GM19043 (cell line): ENCODE measurements around the gene SRPRB.

ENCODE experiments used
- ATAC-seq: cut with Tn5 transposase; IDR thresholded peaks from one replicate; pipeline ENCODE4 v1.9.1; 2021; ENCODE audit warnings: low read depth; ENCODE audit not compliant: unreplicated experiment

Gene SRPRB, protein sequence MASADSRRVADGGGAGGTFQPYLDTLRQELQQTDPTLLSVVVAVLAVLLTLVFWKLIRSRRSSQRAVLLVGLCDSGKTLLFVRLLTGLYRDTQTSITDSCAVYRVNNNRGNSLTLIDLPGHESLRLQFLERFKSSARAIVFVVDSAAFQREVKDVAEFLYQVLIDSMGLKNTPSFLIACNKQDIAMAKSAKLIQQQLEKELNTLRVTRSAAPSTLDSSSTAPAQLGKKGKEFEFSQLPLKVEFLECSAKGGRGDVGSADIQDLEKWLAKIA

DNA sequence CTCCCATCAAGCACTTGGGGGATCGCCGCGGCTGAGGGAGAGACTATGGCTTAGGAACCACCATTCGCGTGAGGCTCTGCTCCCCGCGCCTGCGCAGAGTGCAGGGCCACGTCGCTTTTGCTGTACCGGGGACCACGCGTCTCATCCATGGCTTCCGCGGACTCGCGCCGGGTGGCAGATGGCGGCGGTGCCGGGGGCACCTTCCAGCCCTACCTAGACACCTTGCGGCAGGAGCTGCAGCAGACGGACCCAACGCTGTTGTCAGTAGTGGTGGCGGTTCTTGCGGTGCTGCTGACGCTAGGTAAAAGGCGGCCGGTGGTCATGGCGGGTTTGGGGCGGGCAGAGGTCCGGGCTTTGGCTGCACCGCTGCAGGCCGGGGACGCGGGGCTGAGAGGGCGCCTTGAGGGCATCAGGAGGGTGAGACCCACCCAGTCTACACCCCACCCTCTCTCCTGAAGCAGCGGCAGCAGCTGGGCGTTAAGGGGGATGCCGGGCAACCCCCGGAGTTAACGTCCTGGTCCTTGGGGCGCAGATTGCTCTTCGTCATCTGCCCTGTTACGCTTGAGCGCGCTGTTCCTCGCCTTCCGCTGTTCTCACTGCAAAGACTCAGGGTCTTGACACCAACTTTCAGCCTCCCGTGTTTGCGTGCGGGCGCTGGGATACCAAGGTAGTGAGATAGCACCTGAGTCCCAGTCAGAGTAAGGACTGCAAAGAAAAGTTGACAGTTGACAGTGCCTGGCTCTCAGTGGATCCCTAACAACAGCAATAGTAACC is at the start of gene SRPRB:
TSS of gene SRPRB (plus strand) at position 114 of the 774 bp plus-strand sequence. CDS start at position 148, 34 bp downstream.
- ATAC-seq = peak; percentile 98

DNA sequence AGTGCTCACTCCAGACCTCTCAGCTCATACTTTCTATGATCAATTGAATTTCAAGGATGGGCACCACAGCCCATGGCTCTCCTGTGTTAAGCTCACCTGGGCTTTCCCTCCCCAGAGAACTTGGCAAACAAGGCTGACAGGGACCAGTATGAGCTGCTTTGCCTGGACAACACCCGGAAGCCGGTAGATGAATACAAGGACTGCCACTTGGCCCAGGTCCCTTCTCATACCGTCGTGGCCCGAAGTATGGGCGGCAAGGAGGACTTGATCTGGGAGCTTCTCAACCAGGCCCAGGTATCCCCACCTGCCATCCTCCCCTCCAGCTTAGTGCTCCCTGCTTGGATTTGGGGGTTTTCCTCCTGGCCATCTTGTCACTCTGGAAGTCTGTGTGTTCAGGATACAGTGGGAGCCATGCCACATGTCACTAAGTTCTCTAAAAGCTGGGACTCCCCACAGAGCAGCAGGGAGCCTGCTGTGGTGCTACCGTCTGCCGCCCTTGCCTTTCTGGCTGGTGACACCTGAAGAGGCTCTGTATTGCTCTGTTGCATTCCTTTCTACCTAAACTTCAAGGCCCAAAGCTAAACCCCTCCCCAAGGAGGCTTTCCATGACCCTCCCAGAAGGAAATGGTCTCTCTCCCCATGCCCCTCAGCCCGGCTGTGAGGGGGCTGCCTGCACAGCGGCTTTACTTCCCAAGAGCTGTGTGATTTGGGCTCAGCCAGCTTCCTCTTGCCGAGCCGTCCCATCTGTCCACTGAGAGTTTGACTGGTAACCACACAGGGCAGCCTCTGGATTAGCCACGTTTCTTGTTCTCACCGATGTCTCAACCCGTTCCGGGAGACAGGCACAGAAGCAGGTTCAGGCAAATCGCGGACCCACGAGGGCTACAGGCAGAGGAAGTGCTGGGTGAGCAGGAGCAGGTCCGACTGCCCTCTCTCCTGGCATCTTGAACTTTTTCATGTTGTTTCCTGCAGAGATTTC is 48.6 kb upstream of the SRPRB start:
- ATAC-seq = no peak

DNA sequence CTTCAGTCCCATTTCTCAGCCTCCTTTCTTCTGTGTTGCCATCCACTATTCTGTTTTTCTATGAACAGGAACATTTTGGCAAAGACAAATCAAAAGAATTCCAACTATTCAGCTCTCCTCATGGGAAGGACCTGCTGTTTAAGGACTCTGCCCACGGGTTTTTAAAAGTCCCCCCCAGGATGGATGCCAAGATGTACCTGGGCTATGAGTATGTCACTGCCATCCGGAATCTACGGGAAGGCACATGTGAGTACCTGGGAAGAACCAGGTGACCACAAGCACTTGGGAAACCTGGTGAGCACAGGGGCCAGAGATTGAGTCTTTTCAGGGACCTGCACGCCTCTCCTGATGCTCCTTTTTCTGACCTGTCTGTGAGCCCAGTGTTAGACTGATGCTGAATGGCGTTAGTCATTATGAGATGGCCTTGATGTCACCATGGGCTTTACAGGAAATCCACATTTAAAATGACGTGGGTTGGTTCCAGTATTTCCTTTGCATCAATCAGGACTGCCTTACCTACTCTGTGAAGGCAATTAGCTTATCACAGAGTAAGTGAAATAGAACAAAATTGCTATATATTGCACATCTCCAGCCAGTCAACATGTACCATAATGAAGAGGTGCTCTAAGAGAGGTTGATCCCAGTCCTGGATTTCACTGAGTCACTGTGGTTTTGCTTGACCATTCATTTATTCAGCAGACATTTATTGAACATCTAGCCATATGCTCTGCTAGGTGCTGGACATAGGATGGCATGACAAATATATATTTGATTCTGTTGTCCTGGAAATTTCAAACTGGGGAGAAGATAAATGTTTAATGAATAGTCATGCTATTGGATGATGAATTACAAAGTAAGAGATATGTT is 47.7 kb upstream of the SRPRB start:
- no peak for ATAC-seq

DNA sequence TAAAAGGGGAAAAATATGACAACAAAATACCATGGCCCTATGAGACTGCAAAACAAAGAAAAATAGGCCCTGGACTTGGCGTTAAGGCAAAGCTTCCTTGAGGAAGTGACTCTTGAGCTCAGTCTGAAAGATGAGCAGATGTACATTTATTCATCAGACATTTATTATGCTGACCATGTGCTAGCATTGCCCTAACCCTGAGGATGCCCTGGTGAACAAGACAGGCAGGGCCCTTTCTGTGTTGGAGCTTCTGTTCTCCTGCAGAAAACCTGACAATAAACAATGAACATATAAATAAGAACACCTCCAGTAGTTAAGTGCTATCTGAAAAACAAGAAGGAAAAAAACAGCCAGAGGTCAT is 47.1 kb upstream of the SRPRB start:
- ATAC-seq = no peak

DNA sequence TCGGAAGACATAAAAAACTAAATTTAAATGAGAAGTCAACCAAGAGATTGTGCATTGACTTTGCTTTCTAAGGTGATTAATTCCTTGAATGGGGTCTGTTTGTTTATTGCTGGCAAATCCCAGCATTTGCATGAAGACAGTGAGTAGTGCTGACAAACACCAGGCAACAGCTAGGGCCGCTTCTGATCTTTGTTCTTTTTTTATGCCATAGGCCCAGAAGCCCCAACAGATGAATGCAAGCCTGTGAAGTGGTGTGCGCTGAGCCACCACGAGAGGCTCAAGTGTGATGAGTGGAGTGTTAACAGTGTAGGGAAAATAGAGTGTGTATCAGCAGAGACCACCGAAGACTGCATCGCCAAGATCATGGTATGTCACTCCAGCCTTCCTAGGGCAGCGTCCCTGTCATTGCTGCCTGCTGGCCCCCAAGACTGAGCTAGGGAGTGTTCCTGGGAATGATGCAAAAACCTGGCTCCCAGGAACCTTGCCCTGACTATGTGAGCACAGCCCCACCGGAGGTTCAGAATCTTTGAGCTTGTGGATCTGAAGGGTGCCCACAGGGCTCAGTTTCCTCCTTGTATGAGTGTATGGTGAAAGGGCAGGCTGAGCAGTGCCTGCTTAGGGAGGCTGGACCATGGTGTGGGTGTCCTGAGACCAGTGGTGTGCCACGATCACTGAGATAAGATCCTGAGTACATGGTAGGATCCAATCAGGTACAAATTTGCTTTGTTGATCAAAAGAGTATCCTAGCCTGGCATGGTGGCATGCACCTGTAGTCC is 46.5 kb upstream of the SRPRB start:
- no peak for ATAC-seq

DNA sequence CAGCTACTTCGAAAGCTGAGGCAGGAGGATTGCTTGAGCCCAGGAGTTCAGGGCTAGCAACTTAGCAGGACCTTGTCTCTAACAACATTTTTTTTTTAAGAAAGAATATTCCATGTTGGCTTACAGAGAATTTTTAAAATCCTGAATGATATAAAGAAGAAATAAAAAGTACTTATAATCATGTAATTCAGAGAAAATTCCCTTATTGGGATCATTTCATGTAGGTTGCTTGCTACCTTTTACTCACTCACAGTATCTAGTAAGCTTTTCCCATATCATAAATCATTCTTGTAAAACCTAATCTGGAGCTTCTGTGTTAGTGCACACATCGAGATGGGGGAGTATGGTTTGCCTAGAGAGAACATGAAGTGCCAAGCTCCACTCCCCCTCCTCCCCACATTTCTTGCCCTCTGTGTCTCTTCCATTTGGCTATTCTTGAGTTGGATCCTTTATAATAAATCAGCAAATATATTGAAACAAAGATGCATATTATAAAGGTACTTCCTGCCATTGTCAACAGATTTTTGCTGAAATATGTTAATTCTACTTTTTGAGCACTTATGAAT is 45.8 kb upstream of the SRPRB start:
- ATAC-seq = no peak

DNA sequence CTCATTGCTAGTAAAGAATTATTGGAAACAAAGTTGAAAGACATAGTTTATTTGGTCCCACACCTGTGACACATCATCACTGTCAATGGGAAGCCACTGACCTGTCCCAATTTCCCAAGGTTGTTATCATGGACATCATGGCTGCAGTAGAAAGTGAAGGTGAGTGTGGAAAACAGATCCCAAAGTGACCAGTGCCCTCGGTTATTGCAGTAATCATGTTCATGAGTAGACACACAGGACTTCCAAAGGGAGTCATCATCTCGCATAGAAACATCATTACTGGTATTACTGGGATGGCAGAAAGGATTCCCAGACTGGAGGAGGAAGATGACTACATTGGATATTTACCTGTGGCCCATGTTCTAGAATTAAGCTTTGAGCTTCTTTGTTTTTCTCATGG is 44.7 kb upstream of the SRPRB start:
- no peak for ATAC-seq

DNA sequence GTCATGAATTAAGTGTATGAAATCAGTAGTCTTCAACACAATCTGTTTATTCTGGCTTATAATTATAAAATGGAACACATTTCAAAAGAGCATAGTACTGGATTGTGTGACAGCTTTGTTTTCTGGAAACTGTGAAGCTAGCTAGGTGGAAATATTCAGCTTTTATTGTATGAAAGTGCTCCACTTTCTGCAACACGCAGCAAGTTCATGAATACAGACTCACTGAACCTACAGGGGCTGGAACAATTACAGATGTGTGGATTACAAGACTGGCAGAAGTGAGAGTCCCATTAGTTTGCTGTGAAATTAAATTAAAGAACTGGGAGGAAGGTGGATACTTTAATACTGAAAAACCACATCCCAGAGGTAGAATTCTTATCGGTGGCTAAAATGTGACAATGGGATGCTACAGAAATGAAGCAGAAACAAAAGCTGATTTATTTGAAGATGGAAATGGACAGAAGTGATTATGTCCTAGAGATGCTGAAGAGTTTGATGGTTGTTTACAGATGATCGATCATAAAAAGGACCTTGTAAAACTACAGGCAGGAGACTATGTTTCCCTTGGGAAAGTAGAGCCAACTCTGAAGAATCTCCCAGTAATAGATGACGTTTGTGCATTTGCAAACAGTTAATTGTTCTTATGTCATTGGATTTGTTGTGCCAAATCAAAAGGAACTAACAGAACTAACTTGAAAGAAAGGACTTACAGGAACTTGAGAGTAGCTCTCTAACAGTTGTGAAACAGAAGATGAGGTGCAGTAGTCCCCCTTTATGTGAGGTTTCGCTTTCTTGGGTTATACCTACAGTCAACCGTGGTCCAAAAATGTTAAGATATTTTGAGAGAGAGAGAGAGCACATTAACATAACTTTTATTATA is 43.8 kb upstream of the SRPRB start:
- no peak for ATAC-seq

DNA sequence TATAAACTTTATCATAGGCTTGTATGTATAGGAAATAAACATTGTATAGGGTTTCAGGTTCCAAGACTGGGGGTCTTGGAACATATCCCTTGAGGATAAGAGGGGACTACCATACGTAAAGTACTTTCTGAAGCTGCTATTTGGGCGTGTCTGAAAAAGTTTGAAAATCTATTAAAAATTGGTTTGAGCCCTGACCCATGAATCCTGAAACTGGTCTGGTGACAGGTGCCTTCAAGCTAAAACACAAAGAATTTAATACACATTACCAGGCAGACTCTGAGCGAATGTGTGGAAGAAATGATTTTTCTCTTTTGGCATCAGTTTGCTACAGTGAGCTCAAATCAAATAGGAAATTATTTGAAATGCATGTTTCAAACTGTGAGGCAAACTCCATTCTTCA is 43.1 kb upstream of the SRPRB start:
- no peak for ATAC-seq

DNA sequence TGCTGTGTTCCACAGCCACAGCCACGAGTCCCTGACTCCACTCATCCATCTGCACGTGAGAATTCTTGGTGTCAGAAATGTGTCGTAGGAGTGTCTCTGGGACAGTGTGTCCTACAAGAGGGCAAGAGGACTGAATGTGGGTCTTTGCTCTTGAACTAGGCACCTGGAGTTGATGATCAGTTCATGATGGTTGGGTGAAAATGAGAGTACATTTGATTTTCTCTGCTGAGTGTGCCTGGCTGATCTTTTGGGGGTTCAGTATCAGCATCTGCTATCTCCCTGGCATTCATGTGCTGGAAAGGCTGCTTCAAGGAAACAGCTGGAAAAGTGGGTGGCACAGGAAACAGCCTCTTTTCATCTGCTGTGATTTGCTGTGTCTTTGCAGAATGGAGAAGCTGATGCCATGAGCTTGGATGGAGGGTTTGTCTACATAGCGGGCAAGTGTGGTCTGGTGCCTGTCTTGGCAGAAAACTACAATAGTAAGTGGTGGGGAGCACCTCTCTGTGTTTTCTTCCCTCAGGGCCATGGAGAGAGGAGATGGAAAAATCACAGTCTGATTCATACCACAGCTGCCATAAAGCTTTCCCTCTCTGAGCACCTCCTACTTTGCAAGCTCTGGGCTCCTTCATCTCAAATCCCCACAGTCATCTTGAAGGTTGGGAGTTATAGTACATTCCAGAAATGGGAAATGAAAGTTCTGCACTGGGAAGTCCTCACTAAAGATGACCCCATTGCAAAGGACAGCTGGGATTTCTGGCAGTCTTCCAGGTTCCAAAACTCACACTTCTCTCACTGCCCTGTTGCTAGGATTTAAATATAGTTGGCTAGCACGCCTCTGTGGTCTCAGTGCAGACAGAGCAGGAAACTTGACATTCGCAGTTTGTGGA is 41.6 kb upstream of the SRPRB start:
- ATAC-seq = no peak

DNA sequence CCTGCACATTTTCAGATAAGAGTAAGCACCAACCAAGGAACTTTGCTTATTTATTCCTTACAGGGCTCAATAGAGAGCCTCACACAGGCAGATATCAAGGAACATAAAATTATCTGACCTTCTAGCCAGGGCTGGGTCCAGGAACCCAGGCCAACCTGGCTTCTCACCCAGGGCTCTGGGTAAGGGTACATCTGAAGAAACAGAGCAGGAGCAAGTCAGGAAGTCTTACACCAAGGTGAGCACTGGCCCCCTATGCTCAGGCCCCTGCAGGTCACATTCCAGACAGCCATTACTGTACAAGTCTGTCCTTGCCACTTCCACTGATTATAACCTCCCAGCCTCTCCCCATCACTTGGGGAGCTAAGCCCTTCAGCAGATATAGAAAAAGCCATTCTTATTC is 40.4 kb upstream of the SRPRB start:
- ATAC-seq = no peak

DNA sequence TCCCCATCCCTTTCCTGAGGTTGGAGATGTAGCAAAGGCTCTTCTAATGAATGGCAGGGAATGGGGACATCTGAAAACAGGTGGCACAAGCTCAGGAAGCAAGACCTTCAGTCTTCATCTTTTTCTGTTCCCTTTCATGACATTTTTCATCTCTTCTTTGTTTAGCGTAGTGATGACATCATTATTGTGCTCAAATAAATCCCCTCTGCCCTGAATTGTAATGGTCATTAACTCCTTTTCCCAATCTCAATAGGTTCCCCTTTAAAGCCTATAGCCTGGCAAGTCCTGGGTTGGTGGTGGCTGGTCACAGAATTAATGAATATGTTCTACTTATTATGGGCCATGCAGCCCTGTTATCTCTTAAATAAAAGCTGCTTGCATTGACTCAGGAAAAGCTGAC is 38.0 kb upstream of the SRPRB start:
- ATAC-seq = no peak

DNA sequence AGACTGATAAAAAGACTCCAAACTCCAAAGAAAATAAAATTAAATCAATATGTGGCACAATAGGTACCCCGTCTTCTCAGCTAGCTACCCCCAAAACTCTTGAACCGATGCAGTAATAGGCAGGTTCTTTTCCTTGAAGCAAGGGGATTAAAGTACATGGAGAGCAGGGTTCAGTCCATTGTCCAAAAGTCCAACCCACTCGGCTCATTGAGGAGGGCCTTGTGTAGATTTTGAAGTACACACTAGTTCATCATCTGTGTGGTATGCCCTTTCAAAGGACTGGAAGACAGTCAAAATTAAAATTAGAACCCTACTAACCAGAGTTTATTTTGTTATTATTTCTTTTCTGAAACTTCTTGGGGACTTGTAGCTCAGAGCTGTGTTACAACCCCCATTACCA is 36.1 kb upstream of the SRPRB start:
- no peak for ATAC-seq

DNA sequence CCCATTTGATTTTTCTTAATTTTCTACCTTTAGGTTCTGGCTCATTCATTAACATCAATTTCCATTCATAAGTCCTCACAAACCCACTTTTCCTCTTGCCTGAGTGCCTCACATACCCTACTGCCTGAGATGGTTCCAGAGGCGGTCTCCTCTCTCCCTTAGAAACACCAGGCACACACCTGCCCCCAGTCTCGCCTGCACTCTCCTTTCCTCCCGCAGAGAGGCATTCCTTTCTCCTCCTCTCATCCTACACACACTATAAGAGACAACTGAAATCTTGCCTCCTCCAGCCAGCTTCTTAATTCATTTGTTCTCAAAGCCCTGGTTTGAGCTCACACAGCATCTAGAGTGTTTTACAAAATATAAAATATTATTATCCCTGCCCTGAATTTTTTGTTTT is 31.9 kb upstream of the SRPRB start:
- ATAC-seq = no peak

DNA sequence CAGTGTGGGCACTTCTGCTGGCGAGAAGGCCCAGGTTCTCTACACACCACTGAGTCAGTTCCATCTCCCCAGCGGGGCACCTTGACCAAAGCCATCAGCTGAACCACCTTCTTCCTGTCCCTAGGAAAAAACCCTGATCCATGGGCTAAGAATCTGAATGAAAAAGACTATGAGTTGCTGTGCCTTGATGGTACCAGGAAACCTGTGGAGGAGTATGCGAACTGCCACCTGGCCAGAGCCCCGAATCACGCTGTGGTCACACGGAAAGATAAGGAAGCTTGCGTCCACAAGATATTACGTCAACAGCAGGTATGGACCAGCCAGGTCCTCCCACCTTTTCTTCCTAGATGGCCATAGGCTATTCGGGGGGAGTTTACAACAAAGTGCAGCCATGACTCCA is 30.3 kb upstream of the SRPRB start:
- no peak for ATAC-seq

DNA sequence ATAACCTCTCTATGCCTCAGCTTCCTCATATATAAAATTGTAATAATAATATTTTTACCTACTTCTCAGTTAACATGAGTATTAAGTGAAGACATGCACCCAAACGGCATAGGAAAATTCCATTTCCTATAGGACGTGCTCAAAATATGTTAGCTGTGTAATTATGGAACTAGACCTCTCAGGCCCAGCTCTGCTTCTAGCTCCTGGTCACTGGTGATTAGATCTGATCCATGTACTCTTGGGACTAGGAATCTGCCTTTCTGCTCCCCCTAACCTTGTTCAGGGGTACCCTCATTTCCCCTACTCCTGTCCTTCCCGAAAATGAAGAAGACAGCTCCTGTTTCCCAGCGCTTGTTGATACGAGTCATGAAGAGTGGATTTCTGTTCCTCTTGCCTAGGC is 29.8 kb upstream of the SRPRB start:
- no peak for ATAC-seq

DNA sequence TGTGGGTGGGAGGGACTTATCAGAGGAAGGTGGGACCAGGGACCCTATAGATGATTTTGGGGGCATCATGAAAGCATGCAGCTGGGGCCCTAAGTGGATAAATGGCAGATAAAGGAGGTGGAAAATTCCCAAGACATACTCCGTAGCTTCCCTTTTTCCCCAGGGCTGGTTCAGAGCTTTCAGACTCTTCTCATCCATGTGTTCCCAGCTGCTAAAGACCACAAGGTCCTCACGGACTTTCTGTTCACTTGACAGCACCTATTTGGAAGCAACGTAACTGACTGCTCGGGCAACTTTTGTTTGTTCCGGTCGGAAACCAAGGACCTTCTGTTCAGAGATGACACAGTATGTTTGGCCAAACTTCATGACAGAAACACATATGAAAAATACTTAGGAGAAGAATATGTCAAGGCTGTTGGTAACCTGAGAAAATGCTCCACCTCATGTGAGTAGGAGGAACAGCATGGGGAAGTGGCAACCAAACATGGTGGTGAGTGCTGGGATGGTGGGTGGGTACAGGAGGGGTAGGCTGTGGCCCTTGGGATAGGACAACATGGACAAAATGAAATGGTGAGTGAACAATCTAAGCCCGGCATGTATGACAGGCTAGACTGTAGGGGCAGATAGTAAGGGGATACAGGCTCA is 28.7 kb upstream of the SRPRB start:
- ATAC-seq = no peak
